Gastrocnemius medialis (tissue), 4 donors: Measurements from ENCODE around the gene TRIM69. TPM values are rescaled to one million over a fixed set of nuclear protein-coding genes. Genes with fewer than 3 reads are reported as not detected.
"Not testable (repeated sequence)": the region's sequence is repeated elsewhere in the genome, so short reads cannot be mapped to it uniquely, and the experiment has no call there.

ENCODE experiments used
- ATAC-seq, 2 donors: fragments of 150-250 bp; one replicate each; pipeline ENCODE4 v1.9.1; 2016
- DNase-seq, 2 donors: peaks; one replicate each; pipeline ENCODE4 v3.0.0-alpha.2; 2019
- H3K27ac ChIP-seq, 4 donors: fragments of 200-600 bp; sonication (generic); 1 replicate in 1 of 4; 2 replicates in 3 of 4; pipeline ENCODE4 v1.5.1; 2016 to 2018; ENCODE audit warnings: mild to moderate bottlenecking in 2 of 4, moderate library complexity in 1 of 4
- H3K27me3 ChIP-seq, 3 donors: fragments of 200-600 bp; sonication (generic) in 2 of 3; 1 replicate in 1 of 3; 2 replicates in 2 of 3; pipeline versions ENCODE4 v1.5.1 to v1.6.0; 2016 to 2019; ENCODE audit warnings: mild to moderate bottlenecking in 1 of 3, moderate library complexity in 1 of 3
- H3K36me3 ChIP-seq, 2 donors: fragments of 200-600 bp; sonication (generic) in 1 of 2; one replicate each; pipeline ENCODE4 v1.5.1; 2017 to 2018
- H3K4me1 ChIP-seq, 2 donors: fragments of 200-600 bp; sonication (generic) in 1 of 2; one replicate each; pipeline ENCODE4 v1.5.1; 2016 to 2017; ENCODE audit warnings: mild to moderate bottlenecking in 2 of 2
- H3K4me3 ChIP-seq, 4 donors: fragments of 200-600 bp; sonication (generic) in 3 of 4; 1 replicate in 1 of 4; 2 replicates in 3 of 4; pipeline ENCODE4 v1.5.1; 2016 to 2019; ENCODE audit warnings: mild to moderate bottlenecking in 2 of 4
- H3K9me3 ChIP-seq, 3 donors: fragments of 200-600 bp; sonication (generic) in 2 of 3; 1 replicate in 1 of 3; 2 replicates in 2 of 3; pipeline ENCODE4 v1.5.1; 2016 to 2019
- CTCF ChIP-seq, 5 experiments: fragments of 450-650 bp in 3 of 5; fragments of 200-600 bp in 2 of 5; sonication (generic) in 2 of 5; IDR thresholded peaks in 4 of 5; conservative IDR thresholded peaks in 1 of 5; 1 replicate in 4 of 5; 2 replicates in 1 of 5; pipeline ENCODE4 v1.5.1; 2016 to 2019; ENCODE audit warnings: antibody characterized with exemption in 5 of 5, mild to moderate bottlenecking in 3 of 5, moderate library complexity in 3 of 5
- POLR2A ChIP-seq, 2 donors: fragments of 450-650 bp; IDR thresholded peaks; one replicate each; pipeline ENCODE4 v1.6.1; 2017; ENCODE audit warnings: antibody characterized with exemption in 2 of 2, mild to moderate bottlenecking in 2 of 2, moderate library complexity in 2 of 2
- in situ Hi-C, 4 donors: fragments of 200-750 bp; cut with MboI; loops; one replicate each; pipeline versions ENCODE4 v1.15.0 to v1.8.0; 2017; ENCODE audit warnings: low sequenced_read_pairs in 4 of 4
- intact Hi-C: fragments of 100-400 bp; cut with DNase I; formaldehyde crosslinking; loops from one replicate; pipeline ENCODE4 v1.15.1; 2023; ENCODE audit warnings: low total_unique reads
- total RNA-seq, 4 donors: library from RNA; depleted of rRNA; stranded (reverse); fragments of >200 nt; gene quantifications; one replicate each; pipeline versions ENCODE4 v1.1.0 to v1.2.3, GENCODE V29; 2016

TRIM69 gene
- 10 to 100 TPM; 13.5 to 20.8 (median 17.6) TPM for total RNA-seq

- TF ChIP-seq POLR2A (IDR thresholded peaks at IDR 0.05) = no peak
- TF ChIP-seq CTCF (IDR thresholded peaks at IDR 0.05 in 4 of 5, conservative IDR thresholded peaks at IDR 0.05 in 1 of 5) = no peak
- no peaks in the 10 kb centered on the region for H3K27me3 ChIP-seq
- H3K4me3 ChIP-seq = no peak within 1 kb of the TSS
- in situ Hi-C loops = loop anchor here in 3 of 4 donors (5.0 to 25.0 kb wide), 4 partner anchors 69 to 149 kb away; partner anchors contain the start of gene SPG11 (in 2 of the 3)
- DNase-seq (no peak), ATAC-seq (no peak)
- H3K27ac ChIP-seq = peak within 1 kb of the TSS in 3 of 4 donors; percentile 16 to 58 (median 37)
- no peaks in the 10 kb centered on the region for H3K9me3 ChIP-seq
- H3K36me3 ChIP-seq = peaks cover 0 to 8% of the 10 kb centered on the region in 2 donors
- intact Hi-C loops = loop anchor here (5.0 kb wide), 1 partner anchor 159 kb away; no protein-coding TSS in a partner anchor
- H3K4me1 ChIP-seq = no peaks in the 10 kb centered on the region
Measured at GRCh38 chr15:44736181-44736765, at the start of gene TRIM69. Gene TRIM69, plus strand, starts transcription at chr15:44736528. Its CDS starts 177 bp downstream, at chr15:44736705.

- H3K36me3 ChIP-seq, H3K4me3 ChIP-seq, DNase-seq, H3K9me3 ChIP-seq, ATAC-seq, in situ Hi-C loops, intact Hi-C loops, H3K4me1 ChIP-seq, H3K27me3 ChIP-seq, H3K27ac ChIP-seq: not testable (repeated sequence)
Measured at GRCh38 chr15:44689318-44689717, 47.0 kb upstream of the TRIM69 start.

GRCh38 chr15:44690245-44690644 is 46.1 kb upstream of the TRIM69 start:
- H3K9me3 ChIP-seq, ATAC-seq, H3K4me3 ChIP-seq, in situ Hi-C loops, DNase-seq, intact Hi-C loops, H3K27ac ChIP-seq, H3K36me3 ChIP-seq, H3K4me1 ChIP-seq, H3K27me3 ChIP-seq: not testable (repeated sequence)

- Histone ChIP-seq H3K4me1 (no peaks in the 10 kb centered on the region), H3K4me3 (no peak overlapping the region), H3K27ac (no peak overlapping the region), H3K27me3 (no peaks in the 10 kb centered on the region), H3K9me3 (no peaks in the 10 kb centered on the region), H3K36me3 (no peaks in the 10 kb centered on the region)
- TF ChIP-seq CTCF (IDR thresholded peaks at IDR 0.05 in 4 of 5, conservative IDR thresholded peaks at IDR 0.05 in 1 of 5) (no peak), POLR2A (IDR thresholded peaks at IDR 0.05) (no peak)
- intact Hi-C loops (no loop called here), in situ Hi-C loops (no loop called here)
- ATAC-seq (no peak), DNase-seq (no peak)
Measured at GRCh38 chr15:44692659-44693058, 43.7 kb upstream of the TRIM69 start.

GRCh38 chr15:44694416-44694815 is 41.9 kb upstream of the TRIM69 start:
- Histone ChIP-seq H3K36me3 (no peaks in the 10 kb centered on the region), H3K9me3 (no peaks in the 10 kb centered on the region), H3K27ac (no peak overlapping the region), H3K27me3 (no peaks in the 10 kb centered on the region), H3K4me3 (no peak overlapping the region), H3K4me1 (no peaks in the 10 kb centered on the region)
- in situ Hi-C loops = no loop called here
- no peak for TF ChIP-seq POLR2A (IDR thresholded peaks at IDR 0.05)
- TF ChIP-seq CTCF (IDR thresholded peaks at IDR 0.05 in 4 of 5, conservative IDR thresholded peaks at IDR 0.05 in 1 of 5) = no peak
- intact Hi-C loops = no loop called here
- DNase-seq = no peak
- no peak for ATAC-seq

GRCh38 chr15:44695294-44695693 is 41.0 kb upstream of the TRIM69 start:
- H3K27ac ChIP-seq = no peak overlapping the region
- no peaks in the 10 kb centered on the region for H3K9me3 ChIP-seq
- TF ChIP-seq CTCF (IDR thresholded peaks at IDR 0.05 in 4 of 5, conservative IDR thresholded peaks at IDR 0.05 in 1 of 5) (no peak), POLR2A (IDR thresholded peaks at IDR 0.05) (no peak)
- no peak overlapping the region for H3K4me3 ChIP-seq
- DNase-seq (no peak), ATAC-seq (no peak)
- intact Hi-C loops = no loop called here
- in situ Hi-C loops = no loop called here
- no peaks in the 10 kb centered on the region for H3K4me1 ChIP-seq
- peaks cover 0 to 1% (median 0%) of the 10 kb centered on the region in 3 donors for H3K27me3 ChIP-seq
- H3K36me3 ChIP-seq = no peaks in the 10 kb centered on the region
